Gastroesophageal sphincter (tissue), 3 donors: ENCODE results near the gene CCDC60.

ENCODE experiments used
- POLR2A ChIP-seq, 2 donors: fragments of 450-650 bp; IDR thresholded peaks; one replicate each; pipeline ENCODE4 v1.6.1; 2017; ENCODE audit warnings: antibody characterized with exemption in 2 of 2, mild to moderate bottlenecking in 2 of 2, moderate library complexity in 1 of 2
- POLR2AphosphoS5 ChIP-seq: sonication (generic); formaldehyde crosslinking; IDR thresholded peaks from one replicate; pipeline ENCODE4 v1.6.1; 2017; ENCODE audit warnings: antibody characterized with exemption
- TF ChIP-seq, protein P1 (sequence below), 4 experiments: fragments of 200-600 bp in 2 of 4; fragments of 450-650 bp in 2 of 4; sonication (generic) in 1 of 4; IDR thresholded peaks; one replicate each; pipeline ENCODE4 v1.5.1; 2017 to 2019; ENCODE audit warnings: antibody characterized with exemption in 4 of 4, mild to moderate bottlenecking in 2 of 4, moderate library complexity in 2 of 4

DNA sequence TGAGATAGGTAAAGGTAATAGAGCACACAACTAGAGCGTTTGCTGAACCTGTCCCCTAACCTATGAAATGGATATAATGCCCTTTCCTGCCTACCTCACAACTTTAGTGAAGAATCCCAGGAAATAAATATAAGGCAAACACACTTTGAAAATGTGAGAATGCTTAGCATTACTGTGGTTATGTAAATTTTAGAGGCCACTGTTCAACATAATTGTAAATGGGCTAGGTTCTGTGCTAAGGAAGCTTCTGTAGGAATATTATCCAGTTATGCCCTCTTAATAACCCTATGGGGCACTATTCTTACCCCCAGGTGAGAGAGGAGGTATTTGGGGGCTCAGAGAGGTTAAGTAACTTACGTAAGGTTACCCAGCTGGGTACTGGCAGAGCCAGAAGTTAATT is 166.5 kb downstream of the CCDC60 start:
- TF ChIP-seq, protein P1, sequence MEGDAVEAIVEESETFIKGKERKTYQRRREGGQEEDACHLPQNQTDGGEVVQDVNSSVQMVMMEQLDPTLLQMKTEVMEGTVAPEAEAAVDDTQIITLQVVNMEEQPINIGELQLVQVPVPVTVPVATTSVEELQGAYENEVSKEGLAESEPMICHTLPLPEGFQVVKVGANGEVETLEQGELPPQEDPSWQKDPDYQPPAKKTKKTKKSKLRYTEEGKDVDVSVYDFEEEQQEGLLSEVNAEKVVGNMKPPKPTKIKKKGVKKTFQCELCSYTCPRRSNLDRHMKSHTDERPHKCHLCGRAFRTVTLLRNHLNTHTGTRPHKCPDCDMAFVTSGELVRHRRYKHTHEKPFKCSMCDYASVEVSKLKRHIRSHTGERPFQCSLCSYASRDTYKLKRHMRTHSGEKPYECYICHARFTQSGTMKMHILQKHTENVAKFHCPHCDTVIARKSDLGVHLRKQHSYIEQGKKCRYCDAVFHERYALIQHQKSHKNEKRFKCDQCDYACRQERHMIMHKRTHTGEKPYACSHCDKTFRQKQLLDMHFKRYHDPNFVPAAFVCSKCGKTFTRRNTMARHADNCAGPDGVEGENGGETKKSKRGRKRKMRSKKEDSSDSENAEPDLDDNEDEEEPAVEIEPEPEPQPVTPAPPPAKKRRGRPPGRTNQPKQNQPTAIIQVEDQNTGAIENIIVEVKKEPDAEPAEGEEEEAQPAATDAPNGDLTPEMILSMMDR (IDR thresholded peaks at IDR 0.05) = no peak
- TF ChIP-seq POLR2A (IDR thresholded peaks at IDR 0.05) (no peak), POLR2AphosphoS5 (no peak)
